SK-N-MC (cell line): ENCODE measurements around the gene IQCM.
A peak's percentile ranks its signal among the peaks of the same experiment; 100 is the strongest.

Source experiments
- DNase-seq: peaks from one replicate; pipeline ENCODE4 v3.0.0-alpha.2; 2011; ENCODE audit warnings: low read depth, low spot score
- H3K27ac ChIP-seq: fragments of 200-600 bp; sonication (generic); 2 replicates; pipeline ENCODE4 v1.5.1; 2016; ENCODE audit warnings: mixed run types
- H3K36me3 ChIP-seq: fragments of 200-600 bp; sonication (generic); 2 replicates; pipeline ENCODE4 v1.6.1; 2017; ENCODE audit warnings: antibody characterized with exemption, low read length, mixed read lengths; ENCODE audit not compliant: insufficient read depth
- H3K4me3 ChIP-seq: fragments of 200-600 bp; sonication (generic); 2 replicates; pipeline ENCODE4 v1.5.1; 2016
- H3K9ac ChIP-seq: fragments of 200-600 bp; sonication (generic); 2 replicates; pipeline ENCODE4 v1.8.0; 2017; ENCODE audit warnings: mixed run types, mixed read lengths; ENCODE audit not compliant: insufficient read length
- H3K9me3 ChIP-seq: fragments of 200-600 bp; sonication (generic); 2 replicates; pipeline ENCODE4 v1.6.1; 2017; ENCODE audit warnings: low read depth, mild to moderate bottlenecking, antibody characterized with exemption, low read length, moderate library complexity, mixed read lengths
- EZH2 ChIP-seq: fragments of 200-600 bp; sonication (generic); IDR thresholded peaks from one replicate; pipeline ENCODE4 v1.6.1; 2017; ENCODE audit warnings: antibody characterized with exemption
- FOXP2 ChIP-seq: optimal IDR thresholded peaks from 2 replicates; pipeline ENCODE3; 2011; ENCODE audit warnings: mild to moderate bottlenecking, moderate library complexity; ENCODE audit not compliant: insufficient read depth; ENCODE audit errors: extremely low read length, control extremely low read depth
- POLR2AphosphoS5 ChIP-seq: IDR thresholded peaks from 2 replicates; pipeline ENCODE4 v1.6.1; 2012; ENCODE audit warnings: mild to moderate bottlenecking, low read depth, low read length, borderline replicate concordance

The IQCM gene

GRCh38 chr4:149555146-149555545, 260.5 kb downstream of the IQCM start:
- Histone ChIP-seq H3K9ac (no peak overlapping the region), H3K36me3 (no peaks in the 10 kb centered on the region), H3K9me3 (no peaks in the 10 kb centered on the region), H3K27ac (no peak overlapping the region), H3K4me3 (no peak overlapping the region)
- TF ChIP-seq EZH2 (no peak), FOXP2 (no peak), POLR2AphosphoS5 (no peak)
- DNase-seq, result no peak

GRCh38 chr4:149553959-149554520, 261.6 kb downstream of the IQCM start:
- TF ChIP-seq FOXP2, result no peak
- H3K36me3 ChIP-seq, result no peaks in the 10 kb centered on the region
- peak overlapping the region; percentile 81 for H3K27ac ChIP-seq
- DNase-seq, result no peak
- peak overlapping the region; percentile 52 for H3K4me3 ChIP-seq
- H3K9me3 ChIP-seq, result no peaks in the 10 kb centered on the region
- H3K9ac ChIP-seq, result no peak overlapping the region

- TF ChIP-seq FOXP2 (no peak), EZH2 (no peak), POLR2AphosphoS5 (peak; percentile 24; the same call in 1 of the 2 replicates)
- Histone ChIP-seq H3K27ac (peak overlapping the region; percentile 81), H3K9me3 (no peaks in the 10 kb centered on the region), H3K4me3 (peak overlapping the region; percentile 67), H3K36me3 (no peaks in the 10 kb centered on the region), H3K9ac (peak overlapping the region; percentile 13)
- DNase-seq, result peak; percentile 90
Measured at GRCh38 chr4:149552601-149553000, 263.0 kb downstream of the IQCM start.

GRCh38 chr4:149549911-149550310, 265.7 kb downstream of the IQCM start:
- H3K27ac ChIP-seq, result peak overlapping the region; percentile 71; the same call in 1 of the 2 replicates
- DNase-seq, result no peak
- TF ChIP-seq FOXP2, result peak; percentile 82
- no peak; the same call in 1 of the 2 replicates for TF ChIP-seq POLR2AphosphoS5

GRCh38 chr4:149534779-149535178, 280.9 kb downstream of the IQCM start:
- Histone ChIP-seq H3K9ac (no peak overlapping the region), H3K27ac (peak overlapping the region; percentile 73), H3K4me3 (peak overlapping the region; percentile 16), H3K9me3 (0 out of 2 replicates have a peak, but pooled peaks cover 4% of the 10 kb centered on the region), H3K36me3 (no peaks in the 10 kb centered on the region)
- DNase-seq, result no peak
- TF ChIP-seq POLR2AphosphoS5 (no peak), FOXP2 (peak; percentile 64), EZH2 (no peak)

More at GRCh38 chr4:149549911-149550310, 265.7 kb downstream of the IQCM start:
- no peaks in the 10 kb centered on the region for H3K36me3 ChIP-seq
- no peak overlapping the region for H3K9ac ChIP-seq
- no peaks in the 10 kb centered on the region for H3K9me3 ChIP-seq
- no peak overlapping the region; the same call in 1 of the 2 replicates for H3K4me3 ChIP-seq

- Histone ChIP-seq H3K9ac (no peak overlapping the region), H3K9me3 (no peaks in the 10 kb centered on the region), H3K36me3 (no peaks in the 10 kb centered on the region), H3K4me3 (no peak overlapping the region), H3K27ac (no peak overlapping the region)
- no peak for DNase-seq
- TF ChIP-seq FOXP2 (no peak), POLR2AphosphoS5 (no peak), EZH2 (no peak)
Measured at GRCh38 chr4:149531861-149532260, 283.8 kb downstream of the IQCM start.

GRCh38 chr4:149523039-149523438, 292.6 kb downstream of the IQCM start:
- no peaks in the 10 kb centered on the region; the same call in 1 of the 2 replicates for H3K9me3 ChIP-seq
- TF ChIP-seq EZH2 (no peak), POLR2AphosphoS5 (no peak), FOXP2 (no peak)
- DNase-seq, result no peak

GRCh38 chr4:149521611-149522425, 293.8 kb downstream of the IQCM start:
- H3K9me3 ChIP-seq, result no peaks in the 10 kb centered on the region; the same call in 1 of the 2 replicates
- no peak for DNase-seq
- no peak overlapping the region for H3K27ac ChIP-seq

More at GRCh38 chr4:149523039-149523438, 292.6 kb downstream of the IQCM start:
- Histone ChIP-seq H3K9ac (no peak overlapping the region), H3K4me3 (no peak overlapping the region), H3K36me3 (no peaks in the 10 kb centered on the region), H3K27ac (no peak overlapping the region)

More at GRCh38 chr4:149521611-149522425, 293.8 kb downstream of the IQCM start:
- Histone ChIP-seq H3K36me3 (no peaks in the 10 kb centered on the region), H3K9ac (no peak overlapping the region), H3K4me3 (no peak overlapping the region)
- TF ChIP-seq POLR2AphosphoS5 (no peak), EZH2 (no peak), FOXP2 (no peak)
